Prostate gland (tissue), 2 donors: ENCODE results near the gene MKRN1. TPM values are rescaled to one million over a fixed set of nuclear protein-coding genes. Genes with fewer than 3 reads are reported as not detected.
"Not testable (repeated sequence)": the region's sequence is repeated elsewhere in the genome, so short reads cannot be mapped to it uniquely, and the experiment has no call there.

Source experiments
- DNase-seq: peaks from one replicate; pipeline ENCODE4 v3.0.0-alpha.2; 2019; ENCODE audit warnings: low spot score
- H3K27ac ChIP-seq, 2 donors: fragments of 200-600 bp; sonication (generic); 2 replicates each; pipeline ENCODE4 v1.5.1; 2017 to 2019
- H3K27me3 ChIP-seq: fragments of 200-600 bp; sonication (generic); replicated peaks from 2 replicates; pipeline ENCODE4 v1.5.1; 2019; ENCODE audit not compliant: insufficient read depth
- H3K36me3 ChIP-seq, 2 donors: fragments of 200-600 bp; sonication (generic); 1 replicate in 1 of 2; 2 replicates in 1 of 2; pipeline versions ENCODE4 v1.5.1 to v1.8.1; 2017 to 2019
- H3K4me1 ChIP-seq: fragments of 200-600 bp; sonication (generic); replicated peaks from 2 replicates; pipeline ENCODE4 v1.5.1; 2019
- H3K4me3 ChIP-seq, 2 donors: fragments of 200-600 bp; sonication (generic); 2 replicates each; pipeline ENCODE4 v1.5.1; 2017 to 2019
- H3K9me3 ChIP-seq: fragments of 200-600 bp; sonication (generic); 2 replicates; pipeline ENCODE4 v1.5.1; 2017
- POLR2A ChIP-seq: fragments of 450-650 bp; IDR thresholded peaks from one replicate; pipeline ENCODE4 v1.6.1; 2016; ENCODE audit warnings: antibody characterized with exemption, mild to moderate bottlenecking
- POLR2AphosphoS5 ChIP-seq: sonication (generic); formaldehyde crosslinking; IDR thresholded peaks from one replicate; pipeline ENCODE4 v1.6.1; 2017; ENCODE audit warnings: antibody characterized with exemption
- WGBS: methylation state at CpG from one replicate; pipeline ENCODE4 v1.1.5; 2018; 5-methylcytosine and 5-hydroxymethylcytosine counted together
- intact Hi-C: fragments of 100-400 bp; cut with DNase I; formaldehyde crosslinking; loops from one replicate; pipeline ENCODE4 v1.14.2; 2022
- total RNA-seq, 2 donors: library from RNA; depleted of rRNA; stranded (reverse); fragments of >200 nt; gene quantifications; one replicate each; pipeline ENCODE4 v1.1.0, GENCODE V29; 2016
- TF ChIP-seq, protein P1 (sequence below), 4 experiments: fragments of 200-600 bp in 2 of 4; fragments of 450-650 bp in 2 of 4; sonication (generic) in 2 of 4; IDR thresholded peaks; 1 replicate in 3 of 4; 2 replicates in 1 of 4; pipeline ENCODE4 v1.5.1; 2016 to 2019; ENCODE audit warnings: antibody characterized with exemption in 4 of 4, mild to moderate bottlenecking in 2 of 4, moderate library complexity in 2 of 4

MKRN1 gene
- total RNA-seq, 2 donors from 2014 or later: 69.0 to 108 TPM

GRCh38 chr7:140425718-140426117 is 53.6 kb downstream of the MKRN1 start:
- H3K4me3 ChIP-seq: no peak overlapping the region
- H3K27me3 ChIP-seq: no peaks in the 10 kb centered on the region
- H3K4me1 ChIP-seq: no peaks in the 10 kb centered on the region
- WGBS: 77% methylated on average over 12 of the region's 12 CpGs
- no peaks in the 10 kb centered on the region for H3K36me3 ChIP-seq
- no peaks in the 10 kb centered on the region for H3K9me3 ChIP-seq
- no peak overlapping the region for H3K27ac ChIP-seq
- intact Hi-C loops: no loop called here
- TF ChIP-seq POLR2AphosphoS5: no peak
- no peak for TF ChIP-seq POLR2A
- TF ChIP-seq, protein P1, sequence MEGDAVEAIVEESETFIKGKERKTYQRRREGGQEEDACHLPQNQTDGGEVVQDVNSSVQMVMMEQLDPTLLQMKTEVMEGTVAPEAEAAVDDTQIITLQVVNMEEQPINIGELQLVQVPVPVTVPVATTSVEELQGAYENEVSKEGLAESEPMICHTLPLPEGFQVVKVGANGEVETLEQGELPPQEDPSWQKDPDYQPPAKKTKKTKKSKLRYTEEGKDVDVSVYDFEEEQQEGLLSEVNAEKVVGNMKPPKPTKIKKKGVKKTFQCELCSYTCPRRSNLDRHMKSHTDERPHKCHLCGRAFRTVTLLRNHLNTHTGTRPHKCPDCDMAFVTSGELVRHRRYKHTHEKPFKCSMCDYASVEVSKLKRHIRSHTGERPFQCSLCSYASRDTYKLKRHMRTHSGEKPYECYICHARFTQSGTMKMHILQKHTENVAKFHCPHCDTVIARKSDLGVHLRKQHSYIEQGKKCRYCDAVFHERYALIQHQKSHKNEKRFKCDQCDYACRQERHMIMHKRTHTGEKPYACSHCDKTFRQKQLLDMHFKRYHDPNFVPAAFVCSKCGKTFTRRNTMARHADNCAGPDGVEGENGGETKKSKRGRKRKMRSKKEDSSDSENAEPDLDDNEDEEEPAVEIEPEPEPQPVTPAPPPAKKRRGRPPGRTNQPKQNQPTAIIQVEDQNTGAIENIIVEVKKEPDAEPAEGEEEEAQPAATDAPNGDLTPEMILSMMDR (IDR thresholded peaks at IDR 0.05): no peak
- no peak for DNase-seq

- Histone ChIP-seq H3K9me3 (no peaks in the 10 kb centered on the region), H3K27me3 (no peaks in the 10 kb centered on the region), H3K4me1 (no peaks in the 10 kb centered on the region), H3K27ac (no peak overlapping the region), H3K36me3 (no peaks in the 10 kb centered on the region), H3K4me3 (no peak overlapping the region)
- intact Hi-C loops: no loop called here
- TF ChIP-seq, protein P1 (IDR thresholded peaks at IDR 0.05): no peak
- TF ChIP-seq POLR2A (no peak), POLR2AphosphoS5 (no peak)
- DNase-seq: no peak
- 91% methylated on average over 3 of the region's 3 CpGs for WGBS
Observed at GRCh38 chr7:140423501-140423900, 55.8 kb downstream of the MKRN1 start.

GRCh38 chr7:140421521-140421920 is 57.8 kb downstream of the MKRN1 start:
- Histone ChIP-seq H3K4me3 (no peak overlapping the region), H3K27me3 (no peaks in the 10 kb centered on the region), H3K27ac (no peak overlapping the region), H3K36me3 (no peaks in the 10 kb centered on the region), H3K9me3 (no peaks in the 10 kb centered on the region), H3K4me1 (no peaks in the 10 kb centered on the region)
- no peak for TF ChIP-seq POLR2AphosphoS5
- intact Hi-C loops: no loop called here
- no peak for DNase-seq
- 91% methylated on average over 2 of the region's 2 CpGs for WGBS

DNA sequence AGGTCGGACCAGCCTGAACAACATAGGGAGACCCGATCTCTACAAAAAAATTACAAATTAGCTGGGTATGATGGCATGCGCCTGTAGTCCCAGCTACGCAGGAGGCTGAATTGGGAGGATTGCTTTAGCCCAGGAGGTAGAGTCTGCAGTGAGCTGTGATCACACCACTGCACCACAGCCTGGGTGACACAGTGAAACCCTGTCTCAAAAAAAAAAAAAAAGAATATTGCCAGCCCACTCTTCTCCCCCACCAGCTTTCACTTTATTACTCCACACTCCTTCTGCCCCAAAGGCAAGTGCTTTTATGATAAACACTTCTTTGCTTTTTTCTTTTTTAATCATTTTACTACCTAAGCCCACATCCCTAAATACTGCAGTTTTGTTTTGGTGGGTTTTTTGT is 60.7 kb downstream of the MKRN1 start:
- 90% methylated on average over 4 of the region's 4 CpGs for WGBS
- H3K36me3 ChIP-seq: no peaks in the 10 kb centered on the region
- intact Hi-C loops: no loop called here

DNA sequence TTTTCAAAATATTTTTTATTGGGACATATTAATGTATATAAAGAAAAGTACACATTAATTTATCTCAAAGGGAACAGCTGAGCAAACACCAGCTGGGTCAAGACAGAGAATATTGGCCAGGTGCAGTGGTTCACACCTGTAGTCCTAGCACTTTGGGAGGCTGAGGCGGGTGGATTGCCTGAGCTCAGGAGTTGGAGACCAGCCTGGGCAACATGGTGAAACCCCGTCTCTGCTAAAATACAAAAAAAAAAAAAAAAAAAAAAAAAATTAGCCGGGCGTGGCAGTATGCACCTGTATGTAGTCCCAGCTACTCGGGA is 61.2 kb downstream of the MKRN1 start:
- intact Hi-C loops, H3K4me3 ChIP-seq, DNase-seq, H3K27ac ChIP-seq, H3K27me3 ChIP-seq, H3K9me3 ChIP-seq, H3K4me1 ChIP-seq, H3K36me3 ChIP-seq: not testable (repeated sequence)
- WGBS: 60% methylated on average over 5 of the region's 5 CpGs

More for the DNA sequence above, 60.7 kb downstream of the MKRN1 start:
- no peaks in the 10 kb centered on the region for H3K4me1 ChIP-seq
- no peaks in the 10 kb centered on the region for H3K9me3 ChIP-seq
- no peak for DNase-seq
- H3K27ac ChIP-seq: no peak overlapping the region
- H3K4me3 ChIP-seq: no peak overlapping the region
- H3K27me3 ChIP-seq: no peaks in the 10 kb centered on the region
- TF ChIP-seq, protein P1 (IDR thresholded peaks at IDR 0.05): no peak
- TF ChIP-seq POLR2AphosphoS5 (no peak), POLR2A (no peak)

GRCh38 chr7:140417456-140418155 is 61.7 kb downstream of the MKRN1 start:
- no peak overlapping the region for H3K4me3 ChIP-seq
- intact Hi-C loops: no loop called here
- no peak for TF ChIP-seq POLR2A
- TF ChIP-seq, protein P1 (IDR thresholded peaks at IDR 0.05): no peak
- DNase-seq: no peak
- H3K27ac ChIP-seq: no peak overlapping the region
- no peaks in the 10 kb centered on the region for H3K4me1 ChIP-seq
- WGBS: 73% methylated on average over 8 of the region's 8 CpGs
- no peaks in the 10 kb centered on the region for H3K9me3 ChIP-seq
- no peaks in the 10 kb centered on the region for H3K36me3 ChIP-seq
- no peaks in the 10 kb centered on the region for H3K27me3 ChIP-seq
